Naive thymus-derived CD4-positive, alpha-beta T cell (primary cell): Measurements from ENCODE around the gene GUCD1. TPM values are rescaled to one million over a fixed set of nuclear protein-coding genes. Genes with fewer than 3 reads are reported as not detected.
A peak's percentile ranks its signal among the peaks of the same experiment; 100 is the strongest.

Source experiments
- ATAC-seq: fragments of 150-1000 bp; cut with Tn5 transposase; 2 replicates; pipeline ENCODE4 v1.10.0; 2021; ENCODE audit warnings: mild to moderate bottlenecking, moderate library complexity
- CTCF ChIA-PET: fragments of 350-600 bp; sonication (Branson Sonifier 250); formaldehyde crosslinking; loops from one replicate; lab custom pipeline; 2021; ENCODE audit warnings: antibody characterized with exemption; lab: Charles Lee
- POLR2A ChIA-PET: fragments of 350-600 bp; sonication (Branson Sonifier 250); formaldehyde crosslinking; loops from one replicate; lab custom pipeline; 2021; ENCODE audit warnings: antibody characterized with exemption, inconsistent platforms; lab: Charles Lee
- DNase-seq, 9 donors: peaks; one replicate each; pipeline versions ENCODE4 v3.0.0 to v3.0.0-alpha.2; 2020 to 2022; ENCODE audit warnings: mixed read lengths in 1 of 9
- H3K27ac ChIP-seq: one replicate; pipeline ENCODE4 v1.7.0; 2013; ENCODE audit warnings: mild to moderate bottlenecking, low read depth, low read length, moderate library complexity
- H3K27me3 ChIP-seq, 2 donors: one replicate each; pipeline ENCODE4 v1.7.0; 2013; ENCODE audit warnings: low read length in 2 of 2, mild to moderate bottlenecking in 2 of 2, moderate library complexity in 2 of 2; ENCODE audit not compliant: control insufficient read depth in 2 of 2, insufficient read depth in 2 of 2
- H3K36me3 ChIP-seq, 3 experiments: 1 replicate in 2 of 3; 2 replicates in 1 of 3; pipeline ENCODE4 v1.7.0; 2013; ENCODE audit warnings: low read length in 3 of 3, mild to moderate bottlenecking in 3 of 3, moderate library complexity in 1 of 3; ENCODE audit not compliant: insufficient read depth in 3 of 3, control insufficient read depth in 2 of 3
- H3K4me1 ChIP-seq, 2 donors: one replicate each; pipeline ENCODE4 v1.7.0; 2013; ENCODE audit warnings: low read length in 2 of 2, mild to moderate bottlenecking in 2 of 2, moderate library complexity in 1 of 2; ENCODE audit not compliant: control insufficient read depth in 2 of 2, insufficient read depth in 2 of 2
- H3K4me3 ChIP-seq: 2 replicates; pipeline ENCODE4 v1.7.0; 2013; ENCODE audit warnings: mild to moderate bottlenecking, low read length
- H3K9me3 ChIP-seq, 3 experiments: 1 replicate in 2 of 3; 2 replicates in 1 of 3; pipeline ENCODE4 v1.7.0; 2013; ENCODE audit warnings: low read length in 3 of 3; ENCODE audit not compliant: control insufficient read depth in 2 of 3
- H3K27ac Mint-ChIP-seq, 9 donors: one replicate each; pipeline ENCODE4 v1.8.0; 2020 to 2022; ENCODE audit warnings: mixed read lengths in 9 of 9, mild to moderate bottlenecking in 8 of 9, moderate library complexity in 5 of 9, inconsistent platforms in 2 of 9
- H3K27me3 Mint-ChIP-seq, 5 donors: one replicate each; pipeline ENCODE4 v1.8.0; 2021 to 2022; ENCODE audit warnings: mixed read lengths in 5 of 5, mild to moderate bottlenecking in 1 of 5
- H3K36me3 Mint-ChIP-seq, 5 donors: one replicate each; pipeline ENCODE4 v1.8.0; 2020 to 2022; ENCODE audit warnings: mixed read lengths in 5 of 5, mild to moderate bottlenecking in 3 of 5, inconsistent platforms in 1 of 5
- H3K4me1 Mint-ChIP-seq, 7 donors: one replicate each; pipeline ENCODE4 v1.8.0; 2020 to 2022; ENCODE audit warnings: mixed read lengths in 7 of 7, mild to moderate bottlenecking in 3 of 7, inconsistent platforms in 1 of 7
- H3K4me3 Mint-ChIP-seq, 10 donors: one replicate each; pipeline ENCODE4 v1.8.0; 2020 to 2022; ENCODE audit warnings: mild to moderate bottlenecking in 10 of 10, mixed read lengths in 10 of 10, moderate library complexity in 6 of 10, inconsistent platforms in 2 of 10
- H3K9me3 Mint-ChIP-seq, 11 donors: one replicate each; pipeline ENCODE4 v1.8.0; 2020 to 2022; ENCODE audit warnings: mixed read lengths in 11 of 11, mild to moderate bottlenecking in 4 of 11, inconsistent platforms in 1 of 11, moderate library complexity in 1 of 11
- intact Hi-C, 2 donors: fragments of 100-400 bp; cut with micrococcal nuclease; formaldehyde crosslinking; loops; one replicate each; pipeline ENCODE4 v1.15.1; 2023
- polyA plus RNA-seq, 2 donors: library from polyadenylated mRNA; unstranded; fragments of 300-500 nt; fragmentation: Illumina TruSeq; gene quantifications; one replicate each; pipeline ENCODE4 v1.2.3, GENCODE V29; 2021
- total RNA-seq, 6 experiments: library from RNA in 5 of 6; stranded (reverse) in 5 of 6; gene quantifications; 1 replicate in 5 of 6; 2 replicates in 1 of 6; pipeline ENCODE4 v1.2.3 and lab custom pipeline; 2021 to 2026

Gene GUCD1
- total and polyA plus RNA-seq, 7 experiments from 2014 or later = 33.1 to 131 (median 61.7) TPM

DNA sequence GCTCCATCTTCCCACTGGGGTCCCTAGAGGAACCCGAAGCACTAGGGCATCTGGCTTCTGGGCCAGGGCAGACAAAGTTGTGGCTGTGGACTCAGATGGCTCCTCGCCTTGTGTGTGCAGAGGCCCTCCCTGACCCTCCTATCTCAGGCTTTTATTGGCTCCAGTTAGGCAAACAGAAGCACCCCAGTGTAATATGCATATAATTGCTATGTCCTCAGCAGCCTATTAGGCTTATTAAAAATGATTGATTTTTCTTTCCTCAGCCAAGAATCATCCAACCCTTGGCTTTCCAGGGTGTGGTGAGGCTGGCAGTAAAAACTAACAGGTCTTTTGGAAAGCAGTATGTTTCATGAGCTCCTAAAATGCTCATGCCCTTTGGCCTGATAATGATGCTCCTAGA lies 37.5 kb downstream of the GUCD1 start:
- Histone ChIP-seq H3K4me3 (no peak overlapping the region), H3K27me3 (no peaks in the 10 kb centered on the region), H3K27ac (no peak overlapping the region), H3K36me3 (no peaks in the 10 kb centered on the region), H3K4me1 (no peaks in the 10 kb centered on the region), H3K9me3 (no peaks in the 10 kb centered on the region)
- DNase-seq (no peak), ATAC-seq (no peak)
- Mint-ChIP-seq H3K9me3 (no peaks in the 10 kb centered on the region), H3K27me3 (peaks cover 0 to 3% (median 0%) of the 10 kb centered on the region in 5 donors), H3K4me3 (no peak overlapping the region), H3K4me1 (peaks cover 0 to 14% (median 5%) of the 10 kb centered on the region in 7 donors), H3K27ac (no peak overlapping the region), H3K36me3 (peaks cover 0 to 3% (median 0%) of the 10 kb centered on the region in 5 donors)
- ChIA-PET POLR2A (interaction anchor here (0.5 kb wide), 1 partner anchor 115 kb away, joined by 3 read pairs; no protein-coding TSS in a partner anchor), CTCF (no interaction called here)
- intact Hi-C loops = no loop called here

DNA sequence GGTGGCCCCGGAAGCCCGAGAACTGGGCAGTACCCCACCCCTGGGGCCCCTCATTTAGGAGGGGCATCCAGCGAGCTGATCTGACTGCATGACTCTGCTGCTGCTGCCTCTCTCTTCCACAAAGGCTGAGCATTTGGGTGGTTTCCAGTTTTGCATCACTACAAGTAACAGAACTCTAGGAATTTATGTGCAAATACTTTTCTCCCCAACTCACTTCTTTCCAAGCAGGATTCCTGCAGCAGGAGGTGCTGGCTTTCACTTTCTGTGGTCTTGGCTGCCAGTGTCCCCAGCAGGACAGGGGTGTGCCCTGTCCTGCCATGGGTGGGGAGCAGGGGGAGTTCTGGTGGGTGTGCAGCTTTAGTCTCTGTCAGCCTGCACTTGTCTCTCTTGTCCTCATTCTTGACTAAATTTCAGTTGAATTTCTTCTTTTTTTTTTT lies 38.6 kb downstream of the GUCD1 start:
- peaks cover 0 to 3% (median 0%) of the 10 kb centered on the region in 5 donors for H3K27me3 Mint-ChIP-seq
- Histone ChIP-seq H3K27ac (no peak overlapping the region), H3K4me3 (no peak overlapping the region), H3K4me1 (no peaks in the 10 kb centered on the region), H3K36me3 (no peaks in the 10 kb centered on the region), H3K27me3 (no peaks in the 10 kb centered on the region), H3K9me3 (no peaks in the 10 kb centered on the region)
- H3K27ac Mint-ChIP-seq = no peak overlapping the region
- DNase-seq (no peak), ATAC-seq (peak; percentile 56)
- H3K36me3 Mint-ChIP-seq = peaks cover 0 to 3% (median 0%) of the 10 kb centered on the region in 5 donors
- POLR2A ChIA-PET = no interaction called here
- no peak overlapping the region for H3K4me3 Mint-ChIP-seq
- H3K4me1 Mint-ChIP-seq = peaks cover 0 to 16% (median under 1%) of the 10 kb centered on the region in 7 donors
- intact Hi-C loops = no loop called here
- H3K9me3 Mint-ChIP-seq = no peaks in the 10 kb centered on the region
- CTCF ChIA-PET = interaction anchor here (0.6 kb wide), 1 partner anchor 1988 kb away, joined by 4 read pairs; no protein-coding TSS in a partner anchor

DNA sequence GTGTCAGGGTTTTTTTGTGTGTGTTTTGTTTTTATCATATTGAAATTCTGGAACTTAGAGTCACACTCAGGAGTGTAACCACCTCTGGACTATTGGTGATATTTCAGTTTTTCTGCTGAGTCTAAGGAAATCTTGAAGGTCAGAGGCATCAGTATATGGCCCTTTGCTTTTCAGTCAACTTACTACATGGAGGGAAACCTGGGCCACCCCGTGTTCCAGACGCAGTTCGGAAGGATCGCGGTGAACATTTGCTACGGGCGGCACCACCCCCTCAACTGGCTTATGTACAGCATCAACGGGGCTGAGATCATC lies 40.0 kb downstream of the GUCD1 start:
- CTCF ChIA-PET = interaction anchor here (0.6 kb wide), 1 partner anchor 244 kb away, joined by 3 read pairs; no protein-coding TSS in a partner anchor
- no peak for ATAC-seq
- POLR2A ChIA-PET = no interaction called here
- Histone ChIP-seq H3K27ac (no peak overlapping the region), H3K9me3 (no peaks in the 10 kb centered on the region), H3K4me3 (no peak overlapping the region), H3K27me3 (no peaks in the 10 kb centered on the region), H3K36me3 (no peaks in the 10 kb centered on the region), H3K4me1 (no peaks in the 10 kb centered on the region)
- intact Hi-C loops = no loop called here
- Mint-ChIP-seq H3K4me3 (no peak overlapping the region), H3K27ac (no peak overlapping the region), H3K36me3 (peaks cover 0 to 3% (median 0%) of the 10 kb centered on the region in 5 donors), H3K4me1 (peaks cover 0 to 28% (median 8%) of the 10 kb centered on the region in 7 donors), H3K27me3 (peaks cover 0 to 3% (median 0%) of the 10 kb centered on the region in 5 donors), H3K9me3 (no peaks in the 10 kb centered on the region)
- DNase-seq = no peak

DNA sequence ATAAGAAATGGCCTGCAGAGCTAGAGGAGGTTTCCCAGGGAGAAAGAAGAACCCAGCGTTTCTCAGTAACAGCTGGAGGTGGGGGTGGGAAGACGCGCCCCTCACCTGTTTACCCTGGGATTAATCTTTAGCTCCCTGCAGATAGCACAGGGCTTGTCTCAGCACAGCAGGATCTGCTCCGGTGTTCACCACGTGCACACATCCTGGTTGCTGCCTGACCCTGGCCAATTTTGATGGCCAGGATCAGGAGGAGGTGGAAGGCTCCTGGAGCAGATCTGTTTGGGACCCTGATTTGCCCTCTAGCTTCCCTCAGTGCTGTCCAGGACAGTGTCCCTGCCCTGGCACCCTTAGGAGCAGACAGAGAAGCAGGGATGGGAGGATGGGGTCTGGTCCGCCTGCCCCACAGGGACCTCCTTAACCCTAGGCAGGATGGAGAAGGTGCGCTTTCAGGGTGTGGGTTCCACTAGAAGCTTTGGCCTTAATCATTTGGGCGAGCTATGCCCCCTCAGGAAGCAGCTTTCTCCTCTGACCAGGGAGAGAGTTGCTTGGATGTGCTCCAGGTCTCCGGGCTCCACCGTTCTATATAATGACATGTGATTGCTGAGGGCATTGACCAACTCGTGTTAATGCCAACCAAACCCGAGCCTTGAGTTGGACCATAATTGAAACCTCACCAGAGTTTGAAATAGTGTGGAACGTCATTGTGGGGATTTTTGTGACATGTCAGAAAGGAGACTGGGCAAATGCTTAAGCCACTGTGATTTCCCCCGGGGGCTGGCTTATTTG lies 40.5 kb downstream of the GUCD1 start:
- Mint-ChIP-seq H3K4me3 (no peak overlapping the region), H3K27me3 (peaks cover 0 to 3% (median 0%) of the 10 kb centered on the region in 5 donors), H3K4me1 (peaks cover 0 to 28% (median 8%) of the 10 kb centered on the region in 7 donors), H3K36me3 (peaks cover 0 to 3% (median 0%) of the 10 kb centered on the region in 5 donors), H3K9me3 (no peaks in the 10 kb centered on the region), H3K27ac (no peak overlapping the region)
- no peak for DNase-seq
- Histone ChIP-seq H3K4me3 (no peak overlapping the region), H3K27me3 (no peaks in the 10 kb centered on the region), H3K9me3 (no peaks in the 10 kb centered on the region), H3K36me3 (no peaks in the 10 kb centered on the region), H3K4me1 (no peaks in the 10 kb centered on the region), H3K27ac (no peak overlapping the region)
- CTCF ChIA-PET = no interaction called here
- POLR2A ChIA-PET = no interaction called here
- intact Hi-C loops = no loop called here
- ATAC-seq = no peak

DNA sequence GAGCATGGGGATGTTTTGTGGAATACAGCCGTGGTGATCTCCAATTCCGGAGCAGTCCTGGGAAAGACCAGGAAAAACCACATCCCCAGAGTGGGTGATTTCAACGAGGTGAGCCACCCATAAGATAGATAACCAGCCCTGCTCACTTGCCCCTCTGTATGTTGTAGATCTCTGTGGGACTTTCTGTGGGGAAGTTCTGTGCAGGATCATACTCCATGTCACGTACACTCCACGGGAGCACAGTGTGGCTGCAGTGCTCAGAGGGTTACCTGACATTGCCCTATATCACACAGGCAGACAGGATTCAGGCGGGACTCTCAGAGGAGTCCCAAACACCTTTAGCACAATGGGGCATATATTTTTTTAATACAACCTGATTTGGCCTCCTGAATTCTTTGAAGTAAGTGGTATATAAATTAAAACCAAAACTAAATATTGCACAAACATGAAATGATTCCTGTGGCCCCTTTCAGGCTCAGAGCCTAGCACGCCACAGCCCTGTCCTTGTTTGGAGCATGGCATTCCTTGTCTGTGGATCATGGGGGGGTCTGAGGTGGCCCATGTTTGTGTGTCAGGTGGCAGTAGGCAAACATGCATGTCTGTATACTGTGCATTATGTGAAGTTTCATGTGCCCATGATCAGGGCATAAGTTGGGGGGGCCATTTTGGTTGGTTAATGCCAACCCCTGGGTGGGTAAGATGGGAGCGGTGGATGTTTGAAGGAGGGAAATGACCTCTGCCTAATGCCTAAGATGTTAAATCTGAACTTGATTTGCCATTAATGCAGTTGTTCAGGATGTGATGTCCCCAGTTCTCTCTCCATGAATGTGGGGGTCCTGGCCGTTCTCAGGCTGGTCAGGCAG lies 41.3 kb downstream of the GUCD1 start:
- peaks cover 0 to 7% (median 0%) of the 10 kb centered on the region in 5 donors for H3K27me3 Mint-ChIP-seq
- H3K27ac ChIP-seq = no peak overlapping the region
- no peak for ATAC-seq
- no peak overlapping the region for H3K4me3 Mint-ChIP-seq
- peaks cover 0 to 3% (median 0%) of the 10 kb centered on the region in 5 donors for H3K36me3 Mint-ChIP-seq
- no peaks in the 10 kb centered on the region for H3K27me3 ChIP-seq
- H3K27ac Mint-ChIP-seq = no peak overlapping the region
- ChIA-PET POLR2A (no interaction called here), CTCF (no interaction called here)
- H3K4me3 ChIP-seq = no peak overlapping the region
- intact Hi-C loops = no loop called here
- H3K9me3 Mint-ChIP-seq = no peaks in the 10 kb centered on the region
- no peaks in the 10 kb centered on the region for H3K4me1 ChIP-seq
- no peaks in the 10 kb centered on the region for H3K36me3 ChIP-seq
- DNase-seq = no peak
- no peaks in the 10 kb centered on the region for H3K9me3 ChIP-seq
- H3K4me1 Mint-ChIP-seq = peaks cover 0 to 23% (median 8%) of the 10 kb centered on the region in 7 donors

DNA sequence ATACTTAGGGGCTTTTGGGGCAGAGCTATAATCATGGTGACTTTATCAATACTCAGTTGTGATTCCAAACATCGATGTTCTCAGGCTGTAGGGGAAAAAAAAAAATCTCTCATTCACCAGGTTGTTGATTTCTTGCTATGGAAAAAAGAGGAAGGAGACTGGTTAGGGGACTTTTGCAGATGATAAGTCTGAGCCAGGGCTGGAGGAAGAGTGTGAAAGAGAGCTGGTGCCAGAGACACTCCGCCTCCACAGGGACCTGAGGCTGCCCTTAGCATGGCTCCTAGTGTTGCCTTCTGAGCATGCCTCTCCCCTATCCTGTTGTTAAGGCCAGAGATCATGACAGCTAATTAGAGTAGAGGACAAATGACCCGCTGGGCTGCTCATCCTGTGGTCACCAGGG lies 42.9 kb downstream of the GUCD1 start:
- DNase-seq (no peak), ATAC-seq (peak; percentile 69)
- Mint-ChIP-seq H3K27ac (no peak overlapping the region), H3K4me3 (no peak overlapping the region), H3K9me3 (no peaks in the 10 kb centered on the region), H3K36me3 (peaks cover 0 to 3% (median 0%) of the 10 kb centered on the region in 5 donors), H3K27me3 (peaks cover 0 to 6% (median 0%) of the 10 kb centered on the region in 5 donors), H3K4me1 (peaks cover 0 to 27% (median 8%) of the 10 kb centered on the region in 7 donors)
- Histone ChIP-seq H3K36me3 (no peaks in the 10 kb centered on the region), H3K4me3 (no peak overlapping the region), H3K4me1 (no peaks in the 10 kb centered on the region), H3K27ac (no peak overlapping the region), H3K9me3 (no peaks in the 10 kb centered on the region), H3K27me3 (no peaks in the 10 kb centered on the region)
- intact Hi-C loops = no loop called here
- ChIA-PET CTCF (interaction anchor here (0.6 kb wide), 1 partner anchor 186 kb away, joined by 4 read pairs; no protein-coding TSS in a partner anchor), POLR2A (interaction anchor here (0.6 kb wide), 1 partner anchor 284 kb away, joined by 3 read pairs; no protein-coding TSS in a partner anchor)
